Activated CD4-positive, alpha-beta T cell treated with anti-CD3 and anti-CD28 coated beads for 36 hours (primary cell): ENCODE data around the gene EVPLL. TPM values are rescaled to one million over a fixed set of nuclear protein-coding genes. Genes with fewer than 3 reads are reported as not detected.
"Not testable (repeated sequence)": the region's sequence is repeated elsewhere in the genome, so short reads cannot be mapped to it uniquely, and the experiment has no call there.

Experiments used
- ATAC-seq: fragments of 200-7000 bp; cut with Tn5 transposase; one replicate; pipeline ENCODE4 v1.10.0; 2021; ENCODE audit warnings: mild to moderate bottlenecking, moderate library complexity
- CTCF ChIA-PET: fragments of 350-600 bp; sonication (Branson Sonifier 250); formaldehyde crosslinking; loops from one replicate; lab custom pipeline; 2021; ENCODE audit warnings: antibody characterized with exemption; lab: Charles Lee
- POLR2A ChIA-PET: fragments of 350-600 bp; sonication (Branson Sonifier 250); formaldehyde crosslinking; loops from one replicate; lab custom pipeline; 2021; ENCODE audit warnings: antibody characterized with exemption, inconsistent platforms; lab: Charles Lee
- DNase-seq: peaks from one replicate; pipeline ENCODE4 v3.0.0-alpha.2; 2020
- H3K27ac Mint-ChIP-seq: one replicate; pipeline ENCODE4 v1.8.0; 2021; ENCODE audit warnings: mixed read lengths
- H3K27me3 Mint-ChIP-seq: one replicate; pipeline ENCODE4 v1.8.0; 2021; ENCODE audit warnings: mixed read lengths
- H3K36me3 Mint-ChIP-seq: one replicate; pipeline ENCODE4 v1.8.0; 2021; ENCODE audit warnings: low read depth, mixed read lengths
- H3K4me1 Mint-ChIP-seq: one replicate; pipeline ENCODE4 v1.8.0; 2021; ENCODE audit warnings: mixed read lengths
- H3K4me3 Mint-ChIP-seq: one replicate; pipeline ENCODE4 v1.8.0; 2021; ENCODE audit warnings: mild to moderate bottlenecking, moderate library complexity, mixed read lengths
- H3K9me3 Mint-ChIP-seq: one replicate; pipeline ENCODE4 v1.8.0; 2021; ENCODE audit warnings: low read depth, mixed read lengths
- intact Hi-C, 2 experiments: fragments of 100-400 bp; cut with DNase I in 1 of 2; cut with micrococcal nuclease in 1 of 2; formaldehyde crosslinking; loops; one replicate each; pipeline versions ENCODE4 v1.14.2 to v1.15.1; 2022 to 2024; cut with DNase I, micrococcal nuclease
- total RNA-seq, 2 experiments: library from RNA; stranded (reverse); gene quantifications; one replicate each; pipeline ENCODE4 v1.2.3, GENCODE V29; 2021

Gene EVPLL
- total RNA-seq, 2 experiments from 2014 or later, result 0.37 TPM; not detected in 1

DNA sequence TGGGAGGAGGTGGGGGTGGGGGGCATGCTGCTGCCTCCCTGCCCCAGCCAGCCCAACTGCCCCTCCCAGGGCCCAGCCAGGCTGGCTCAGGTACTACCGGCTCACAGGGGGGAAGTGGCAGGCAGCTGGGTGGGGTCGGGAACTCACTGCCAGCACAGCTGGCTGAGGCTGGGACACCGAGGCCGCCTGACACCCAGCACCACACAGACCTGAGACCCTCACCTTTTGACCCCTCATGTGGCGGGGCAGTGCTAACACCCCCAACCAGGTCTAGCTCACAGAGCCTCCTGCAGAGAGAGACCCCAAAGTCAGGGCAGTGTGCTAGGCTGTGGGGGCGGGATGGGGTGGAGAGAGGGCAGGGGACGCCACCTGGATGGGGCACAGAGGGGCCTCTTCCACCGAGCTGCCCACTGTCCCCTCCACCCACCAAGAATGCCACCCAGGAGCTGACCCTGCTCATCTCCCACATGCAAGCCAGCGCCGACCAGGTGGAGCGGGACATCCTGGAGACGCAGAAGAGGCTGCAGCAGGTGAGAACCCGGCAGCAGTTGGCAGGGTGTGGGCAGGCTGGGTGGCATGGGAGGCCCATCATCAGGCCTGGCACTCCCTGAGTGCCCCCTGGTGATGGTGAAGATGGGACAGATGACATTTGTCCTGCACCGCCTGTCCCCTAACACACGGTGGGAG, 3.0 kb downstream of the EVPLL start:
- H3K4me3 Mint-ChIP-seq, result no peak overlapping the region
- CTCF ChIA-PET, result interaction anchor here (0.5 kb wide), 1 partner anchor 84 kb away, joined by 3 read pairs; no protein-coding TSS in a partner anchor
- H3K36me3 Mint-ChIP-seq, result no peaks in the 10 kb centered on the region
- H3K27me3 Mint-ChIP-seq, result peaks cover 8% of the 10 kb centered on the region
- POLR2A ChIA-PET, result no interaction called here
- no peaks in the 10 kb centered on the region for H3K4me1 Mint-ChIP-seq
- H3K27ac Mint-ChIP-seq, result no peak overlapping the region
- ATAC-seq (no peak), DNase-seq (no peak)
- no peaks in the 10 kb centered on the region for H3K9me3 Mint-ChIP-seq
- intact Hi-C loops, result no loop called here

DNA sequence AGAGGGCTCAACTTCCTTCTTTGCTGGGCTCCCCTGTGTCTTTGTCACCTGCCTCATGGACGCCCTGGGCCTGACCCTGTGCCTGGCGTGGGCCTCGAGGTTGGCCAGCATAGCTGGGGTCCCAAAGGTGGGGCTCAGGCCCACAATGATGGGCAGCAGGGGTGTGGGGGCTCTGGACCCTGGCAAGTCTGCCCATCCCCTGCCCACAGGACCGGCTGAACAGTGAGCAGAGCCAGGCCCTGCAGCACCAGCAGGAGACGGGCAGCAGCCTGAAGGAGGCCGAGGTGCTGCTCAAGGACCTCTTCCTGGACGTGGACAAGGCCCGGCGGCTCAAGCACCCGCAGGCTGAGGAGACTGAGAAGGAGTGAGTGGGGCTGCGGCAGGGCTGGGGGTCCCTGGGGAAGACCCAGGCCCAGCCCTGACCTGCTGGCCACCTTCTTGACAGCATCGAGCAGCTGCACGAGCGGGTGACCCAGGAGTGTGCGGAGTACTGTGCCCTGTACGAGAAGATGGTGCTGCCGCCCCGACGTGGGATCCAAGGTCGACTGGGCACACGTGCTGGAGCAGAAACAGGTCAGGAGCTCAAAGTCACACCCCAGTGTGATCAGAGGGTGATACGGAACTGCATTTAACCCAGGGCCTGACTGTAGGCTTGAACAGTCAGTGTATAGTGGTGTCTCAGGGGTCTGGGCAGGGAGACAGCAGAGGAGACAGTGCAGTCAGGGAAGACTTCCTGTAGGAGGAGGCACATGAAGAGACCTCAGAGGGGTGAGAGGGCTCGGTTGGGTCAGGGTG, 3.8 kb downstream of the EVPLL start:
- Mint-ChIP-seq H3K4me1 (no peaks in the 10 kb centered on the region), H3K27ac (no peak overlapping the region), H3K27me3 (peaks cover 8% of the 10 kb centered on the region), H3K36me3 (no peaks in the 10 kb centered on the region), H3K4me3 (no peak overlapping the region), H3K9me3 (no peaks in the 10 kb centered on the region)
- POLR2A ChIA-PET, result no interaction called here
- intact Hi-C loops, result no loop called here
- ATAC-seq (no peak), DNase-seq (no peak)
- CTCF ChIA-PET, result no interaction called here

DNA sequence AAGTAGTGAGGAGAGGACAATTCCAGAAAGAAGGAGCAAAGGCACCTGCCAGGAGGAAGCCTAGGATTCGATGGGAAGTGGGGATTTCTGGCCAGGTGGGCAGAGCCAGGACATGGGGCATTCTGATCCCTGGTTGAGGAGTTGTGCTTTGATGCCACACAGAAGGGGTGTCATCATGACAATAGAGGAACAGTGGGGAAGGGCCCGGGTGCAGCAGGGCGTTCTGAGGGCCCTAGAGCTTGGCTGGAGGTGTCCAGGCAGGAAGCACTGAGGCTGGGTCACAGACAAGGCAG, 4.3 kb downstream of the EVPLL start:
- intact Hi-C loops, result loop anchor here in 1 of 2 experiments (2.0 kb wide), 1 partner anchor 63 kb away; no protein-coding TSS in a partner anchor
- CTCF ChIA-PET, result no interaction called here

GRCh38 chr17:18382441-18383078, 5.0 kb downstream of the EVPLL start:
- Mint-ChIP-seq H3K9me3 (no peaks in the 10 kb centered on the region), H3K36me3 (no peaks in the 10 kb centered on the region), H3K4me3 (no peak overlapping the region), H3K27ac (no peak overlapping the region), H3K27me3 (peaks cover 8% of the 10 kb centered on the region), H3K4me1 (no peaks in the 10 kb centered on the region)
- intact Hi-C loops, result loop anchor here in 1 of 2 experiments (2.0 kb wide), 1 partner anchor 64 kb away; no protein-coding TSS in a partner anchor
- no peak for ATAC-seq
- ChIA-PET POLR2A (no interaction called here), CTCF (interaction anchor here (0.7 kb wide), 1 partner anchor 393 kb away, joined by 3 read pairs; no protein-coding TSS in a partner anchor)
- DNase-seq, result no peak

More for the DNA sequence above, 4.3 kb downstream of the EVPLL start:
- POLR2A ChIA-PET, result no interaction called here
- no peak for DNase-seq
- Mint-ChIP-seq H3K9me3 (no peaks in the 10 kb centered on the region), H3K36me3 (no peaks in the 10 kb centered on the region), H3K27ac (no peak overlapping the region), H3K27me3 (peaks cover 8% of the 10 kb centered on the region), H3K4me1 (no peaks in the 10 kb centered on the region), H3K4me3 (no peak overlapping the region)
- no peak for ATAC-seq

- CTCF ChIA-PET, result interaction anchor here (0.6 to 0.7 kb wide), 2 partner anchors 89 to 392 kb away, joined by 3 read pairs; no protein-coding TSS in a partner anchor
- H3K27ac Mint-ChIP-seq, H3K27me3 Mint-ChIP-seq, H3K4me1 Mint-ChIP-seq, POLR2A ChIA-PET, H3K4me3 Mint-ChIP-seq, H3K9me3 Mint-ChIP-seq, H3K36me3 Mint-ChIP-seq: not testable (repeated sequence)
- intact Hi-C loops, result loop anchor here in 1 of 2 experiments (2.0 kb wide), 1 partner anchor 64 kb away; no protein-coding TSS in a partner anchor
- ATAC-seq (peak; percentile 74), DNase-seq (peak; percentile 42)
These were observed 5.5 kb downstream of the EVPLL start for GRCh38 chr17:18383079-18383481.

DNA sequence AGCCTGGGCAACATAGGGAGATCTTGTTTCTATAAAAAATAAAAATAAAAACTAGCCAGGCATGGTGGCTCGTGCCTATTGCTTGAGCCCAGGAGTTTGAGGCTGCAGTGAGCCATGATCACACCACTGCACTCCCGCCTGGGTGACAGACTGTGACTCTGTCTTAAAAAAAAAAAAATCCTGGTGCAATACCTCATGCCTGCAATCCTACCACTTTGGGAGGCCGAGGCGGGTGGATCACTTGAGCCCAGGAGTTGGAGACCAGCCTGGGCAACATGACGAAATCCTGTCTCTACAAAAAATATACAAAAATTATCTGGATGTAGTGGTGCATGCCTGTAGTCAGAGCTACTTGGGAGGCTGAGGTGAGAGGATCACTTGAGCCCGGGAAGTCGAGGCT, 6.7 kb downstream of the EVPLL start:
- DNase-seq, H3K36me3 Mint-ChIP-seq, CTCF ChIA-PET, H3K27ac Mint-ChIP-seq, POLR2A ChIA-PET, H3K4me3 Mint-ChIP-seq, H3K27me3 Mint-ChIP-seq, ATAC-seq, H3K4me1 Mint-ChIP-seq, intact Hi-C loops, H3K9me3 Mint-ChIP-seq: not testable (repeated sequence)

GRCh38 chr17:18387583-18387982, 10.0 kb downstream of the EVPLL start:
- ATAC-seq, CTCF ChIA-PET, H3K36me3 Mint-ChIP-seq, POLR2A ChIA-PET, H3K4me3 Mint-ChIP-seq, intact Hi-C loops, H3K4me1 Mint-ChIP-seq, H3K9me3 Mint-ChIP-seq, DNase-seq, H3K27ac Mint-ChIP-seq, H3K27me3 Mint-ChIP-seq: not testable (repeated sequence)

DNA sequence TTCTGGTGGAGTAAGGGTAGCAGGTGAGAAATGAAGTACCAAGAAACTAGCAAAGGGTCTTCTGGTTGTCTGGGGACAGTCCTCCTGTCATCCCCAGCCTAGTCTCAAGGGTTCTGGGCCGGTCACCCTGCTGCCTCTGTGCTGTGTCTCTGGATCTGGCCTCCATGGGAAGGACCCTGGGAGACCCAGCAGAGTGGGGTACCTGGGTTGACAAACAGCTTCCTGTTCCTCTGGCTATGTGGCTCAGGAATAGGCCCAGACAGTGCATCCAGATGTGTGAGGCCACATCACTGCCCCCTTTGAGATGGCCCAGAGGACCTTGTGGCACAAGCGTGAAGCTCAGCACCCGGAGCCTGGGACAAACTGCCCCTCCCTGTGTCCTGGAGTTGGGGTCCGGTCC, 10.7 kb downstream of the EVPLL start:
- H3K27me3 Mint-ChIP-seq, H3K4me3 Mint-ChIP-seq, H3K9me3 Mint-ChIP-seq, DNase-seq, CTCF ChIA-PET, POLR2A ChIA-PET, H3K36me3 Mint-ChIP-seq, intact Hi-C loops, H3K27ac Mint-ChIP-seq, ATAC-seq, H3K4me1 Mint-ChIP-seq: not testable (repeated sequence)

- H3K27ac Mint-ChIP-seq, DNase-seq, H3K27me3 Mint-ChIP-seq, CTCF ChIA-PET, intact Hi-C loops, H3K36me3 Mint-ChIP-seq, POLR2A ChIA-PET, H3K4me1 Mint-ChIP-seq, H3K4me3 Mint-ChIP-seq, H3K9me3 Mint-ChIP-seq: not testable (repeated sequence)
- peak; percentile 60 for ATAC-seq
These were observed 11.2 kb downstream of the EVPLL start for GRCh38 chr17:18388728-18389127.

DNA sequence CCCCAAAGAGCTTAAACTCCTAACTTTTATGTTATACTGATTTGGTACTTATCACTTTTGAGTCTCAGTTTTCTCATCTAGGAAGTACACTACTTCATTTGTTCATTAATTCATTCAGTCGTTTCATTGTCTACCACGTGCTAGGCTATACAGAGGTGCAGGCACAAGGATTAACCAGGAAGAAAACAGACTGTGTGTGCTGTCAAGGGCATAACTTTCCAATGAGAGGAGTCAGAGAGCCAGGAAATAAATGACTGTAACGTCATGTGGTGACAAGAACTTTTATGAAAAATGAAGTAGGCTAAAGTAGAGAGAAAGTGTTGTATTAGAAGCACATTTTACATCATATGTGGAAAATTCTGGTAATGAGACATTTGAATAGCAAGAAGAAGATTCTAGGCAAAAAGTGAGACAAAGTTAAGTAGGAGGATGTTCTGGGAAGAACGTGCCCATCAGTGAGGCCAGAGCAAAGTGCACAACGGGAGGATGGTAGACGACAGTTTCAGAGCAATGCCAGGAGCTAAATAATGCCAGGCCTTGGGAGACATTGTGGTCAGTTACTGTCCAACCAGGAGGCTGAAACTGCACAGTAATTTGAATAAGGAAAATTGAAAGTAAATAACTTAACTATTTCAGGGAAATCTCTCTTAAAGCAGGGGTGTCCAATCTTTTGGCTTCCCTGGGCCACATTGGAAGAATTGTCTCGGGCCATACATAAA, 24.5 kb downstream of the EVPLL start:
- ATAC-seq, H3K36me3 Mint-ChIP-seq, H3K27ac Mint-ChIP-seq, H3K9me3 Mint-ChIP-seq, DNase-seq, intact Hi-C loops, H3K4me1 Mint-ChIP-seq, CTCF ChIA-PET, H3K27me3 Mint-ChIP-seq, POLR2A ChIA-PET, H3K4me3 Mint-ChIP-seq: not testable (repeated sequence)

DNA sequence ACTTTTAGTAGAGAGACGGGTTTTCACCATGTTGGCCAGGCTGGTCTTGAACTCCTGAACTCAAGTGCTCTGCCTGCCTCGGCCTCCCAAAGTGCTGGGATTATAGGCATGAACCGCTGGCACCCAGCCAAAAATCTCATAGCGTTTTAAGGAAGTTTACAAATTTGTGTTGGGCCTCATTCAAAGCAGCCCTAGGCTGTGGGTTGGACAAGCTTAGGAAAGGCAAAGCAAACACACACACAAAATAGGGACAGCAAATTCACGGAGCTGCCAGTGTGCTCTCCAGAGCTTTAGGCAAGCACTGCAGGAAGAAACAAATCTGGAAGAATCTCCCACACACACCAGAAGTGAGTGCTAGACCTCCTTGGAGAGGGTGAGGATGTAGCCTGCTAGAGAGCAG, 25.6 kb downstream of the EVPLL start:
- H3K36me3 Mint-ChIP-seq, intact Hi-C loops, H3K9me3 Mint-ChIP-seq, DNase-seq, H3K27me3 Mint-ChIP-seq, CTCF ChIA-PET, H3K27ac Mint-ChIP-seq, ATAC-seq, H3K4me3 Mint-ChIP-seq, H3K4me1 Mint-ChIP-seq, POLR2A ChIA-PET: not testable (repeated sequence)
